ENCODE measurements around the gene TLCD3B. TPM values are rescaled to one million over a fixed set of nuclear protein-coding genes. Genes with fewer than 3 reads are reported as not detected.

TLCD3B gene
- total and polyA plus RNA-seq, 4 donors: 0.05 to 0.65 TPM; not detected in 2

- Histone ChIP-seq H3K9ac (ENCODE audit: low read depth in 1 of 2, low read length in 2 of 2) (no peak overlapping the region), H3K4me1 (ENCODE audit: control insufficient read depth in 4 of 4, insufficient read depth in 4 of 4, low read length in 3 of 4) (no peaks in the 10 kb centered on the region), H3K27ac (ENCODE audit: low read depth in 1 of 2, low read length in 2 of 2) (no peak overlapping the region), H3K9me3 (ENCODE audit: control insufficient read depth in 4 of 4, low read length in 3 of 4) (no peaks in the 10 kb centered on the region), H3K27me3 (ENCODE audit: control insufficient read depth in 4 of 4, insufficient read depth in 4 of 4, low read length in 3 of 4) (peaks cover 0 to 3% (median under 1%) of the 10 kb centered on the region in 4 donors), H3K36me3 (ENCODE audit: control insufficient read depth in 4 of 4, insufficient read depth in 3 of 4, low read depth in 1 of 4, low read length in 3 of 4) (no peaks in the 10 kb centered on the region), H3K4me3 (ENCODE audit: low read depth in 1 of 3, low read length in 3 of 3) (no peak overlapping the region)
- 19% methylated on average over 18 of the region's 18 CpGs for WGBS
- no peak for DNase-seq (ENCODE audit: low spot score)
- TF ChIP-seq EGR1 (IDR thresholded peaks at IDR 0.05; ENCODE audit: low read depth in 2 of 2) (no peak), REST (IDR thresholded peaks at IDR 0.05) (peak; percentile 95), RXRA (IDR thresholded peaks at IDR 0.05) (no peak)
These were observed 2.5 kb downstream of the TLCD3B start for GRCh38 chr16:30028438-30029076.

- Histone ChIP-seq H3K9me3 (ENCODE audit: control insufficient read depth in 4 of 4, low read length in 3 of 4) (no peaks in the 10 kb centered on the region), H3K36me3 (ENCODE audit: control insufficient read depth in 4 of 4, insufficient read depth in 3 of 4, low read depth in 1 of 4, low read length in 3 of 4) (no peaks in the 10 kb centered on the region), H3K4me1 (ENCODE audit: control insufficient read depth in 4 of 4, insufficient read depth in 4 of 4, low read length in 3 of 4) (no peaks in the 10 kb centered on the region), H3K27ac (ENCODE audit: low read depth in 1 of 2, low read length in 2 of 2) (no peak overlapping the region), H3K9ac (ENCODE audit: low read depth in 1 of 2, low read length in 2 of 2) (no peak overlapping the region), H3K4me3 (ENCODE audit: low read depth in 1 of 3, low read length in 3 of 3) (no peak overlapping the region), H3K27me3 (ENCODE audit: control insufficient read depth in 4 of 4, insufficient read depth in 4 of 4, low read length in 3 of 4) (peaks cover 0 to 2% (median under 1%) of the 10 kb centered on the region in 4 donors)
- no peak for DNase-seq (ENCODE audit: low spot score)
- no peak for TF ChIP-seq NR2F2 (IDR thresholded peaks at IDR 0.05)
- WGBS: 52% methylated on average over 13 of the region's 13 CpGs
These were observed 3.3 kb downstream of the TLCD3B start for GRCh38 chr16:30027588-30028437.

GRCh38 chr16:30026449-30026848 is 4.6 kb downstream of the TLCD3B start:
- no peak overlapping the region for H3K4me3 ChIP-seq (ENCODE audit: low read depth in 1 of 3, low read length in 3 of 3)
- H3K9ac ChIP-seq (ENCODE audit: low read depth in 1 of 2, low read length in 2 of 2): no peak overlapping the region
- WGBS: 84% methylated on average over 18 of the region's 18 CpGs
- H3K27me3 ChIP-seq (ENCODE audit: control insufficient read depth in 4 of 4, insufficient read depth in 4 of 4, low read length in 3 of 4): peaks cover 0 to 2% (median 0%) of the 10 kb centered on the region in 4 donors
- H3K4me1 ChIP-seq (ENCODE audit: control insufficient read depth in 4 of 4, insufficient read depth in 4 of 4, low read length in 3 of 4): peaks cover 0 to 3% (median under 1%) of the 10 kb centered on the region in 4 donors
- H3K36me3 ChIP-seq (ENCODE audit: control insufficient read depth in 4 of 4, insufficient read depth in 3 of 4, low read depth in 1 of 4, low read length in 3 of 4): no peaks in the 10 kb centered on the region
- no peak overlapping the region for H3K27ac ChIP-seq (ENCODE audit: low read depth in 1 of 2, low read length in 2 of 2)
- H3K9me3 ChIP-seq (ENCODE audit: control insufficient read depth in 4 of 4, low read length in 3 of 4): no peaks in the 10 kb centered on the region
- DNase-seq (ENCODE audit: low spot score): no peak
- no peak for TF ChIP-seq JUND (IDR thresholded peaks at IDR 0.05)
- TF ChIP-seq MAX (IDR thresholded peaks at IDR 0.05): no peak
- TF ChIP-seq CTCF (IDR thresholded peaks at IDR 0.05; ENCODE audit: low read depth, low read length, missing input control): no peak
- no peak for TF ChIP-seq SP1 (IDR thresholded peaks at IDR 0.05)
- no peak for TF ChIP-seq YY1 (IDR thresholded peaks at IDR 0.05)
- no peak for TF ChIP-seq HNF4A (conservative IDR thresholded peaks at IDR 0.05)
- no peak for TF ChIP-seq GABPA (IDR thresholded peaks at IDR 0.05 in 1 of 2, conservative IDR thresholded peaks at IDR 0.05 in 1 of 2)
- no peak for TF ChIP-seq ZBTB33 (IDR thresholded peaks at IDR 0.05)
- no peak for TF ChIP-seq ATF3 (IDR thresholded peaks at IDR 0.05)
- TF ChIP-seq RAD21 (IDR thresholded peaks at IDR 0.05): no peak
- TF ChIP-seq RXRA (IDR thresholded peaks at IDR 0.05): no peak
- TF ChIP-seq FOXA2 (IDR thresholded peaks at IDR 0.05): no peak
